Spleen (tissue), 7 donors: ENCODE results near the gene CLEC16A.

Experiments
- POLR2A ChIP-seq, 3 donors: fragments of 450-650 bp; IDR thresholded peaks; one replicate each; pipeline ENCODE4 v1.5.1; 2017; ENCODE audit warnings: antibody characterized with exemption in 3 of 3, mild to moderate bottlenecking in 1 of 3
- POLR2AphosphoS5 ChIP-seq, 3 donors: sonication (generic); formaldehyde crosslinking; IDR thresholded peaks; one replicate each; pipeline ENCODE4 v1.5.1; 2017; ENCODE audit warnings: antibody characterized with exemption in 3 of 3
- TF ChIP-seq, protein P1 (sequence below), 11 experiments: fragments of 200-600 bp in 7 of 11; fragments of 450-650 bp in 4 of 11; sonication (generic) in 4 of 11; IDR thresholded peaks in 8 of 11; conservative IDR thresholded peaks in 3 of 11; 1 replicate in 7 of 11; 2 replicates in 4 of 11; pipeline versions ENCODE4 v1.4.0 to v1.8.0; 2016 to 2021; ENCODE audit warnings: antibody characterized with exemption in 11 of 11, inconsistent platforms in 4 of 11, mild to moderate bottlenecking in 1 of 11
- donor health status: DM: no; HTN: no; CAD: no; lungs with moderate emphysema.
- donor health status: DM: no; HTN: no; CAD: no.
- donor health status: DM: no; HTN: no; CAD: no.

DNA sequence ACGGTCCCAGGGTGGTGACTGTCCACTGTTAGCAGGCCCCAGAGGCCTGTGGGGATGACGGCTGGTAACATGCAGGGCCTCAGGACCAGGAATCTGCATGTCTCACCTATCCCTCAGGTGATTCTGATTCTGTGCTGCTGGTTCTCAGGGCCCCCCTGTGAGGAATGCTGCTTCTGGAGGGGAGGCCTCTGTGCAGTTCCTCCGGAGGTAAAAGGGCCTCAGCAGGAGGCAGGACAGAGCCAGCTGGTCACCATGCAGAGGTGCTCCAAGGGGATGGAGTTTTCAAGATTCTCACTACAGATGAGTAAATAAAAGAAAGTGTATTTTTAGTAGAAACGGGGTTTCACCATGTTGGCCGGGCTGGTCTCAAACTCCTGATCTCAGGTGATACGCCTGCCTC lies 33.8 kb downstream of the CLEC16A start:
- TF ChIP-seq, protein P1, sequence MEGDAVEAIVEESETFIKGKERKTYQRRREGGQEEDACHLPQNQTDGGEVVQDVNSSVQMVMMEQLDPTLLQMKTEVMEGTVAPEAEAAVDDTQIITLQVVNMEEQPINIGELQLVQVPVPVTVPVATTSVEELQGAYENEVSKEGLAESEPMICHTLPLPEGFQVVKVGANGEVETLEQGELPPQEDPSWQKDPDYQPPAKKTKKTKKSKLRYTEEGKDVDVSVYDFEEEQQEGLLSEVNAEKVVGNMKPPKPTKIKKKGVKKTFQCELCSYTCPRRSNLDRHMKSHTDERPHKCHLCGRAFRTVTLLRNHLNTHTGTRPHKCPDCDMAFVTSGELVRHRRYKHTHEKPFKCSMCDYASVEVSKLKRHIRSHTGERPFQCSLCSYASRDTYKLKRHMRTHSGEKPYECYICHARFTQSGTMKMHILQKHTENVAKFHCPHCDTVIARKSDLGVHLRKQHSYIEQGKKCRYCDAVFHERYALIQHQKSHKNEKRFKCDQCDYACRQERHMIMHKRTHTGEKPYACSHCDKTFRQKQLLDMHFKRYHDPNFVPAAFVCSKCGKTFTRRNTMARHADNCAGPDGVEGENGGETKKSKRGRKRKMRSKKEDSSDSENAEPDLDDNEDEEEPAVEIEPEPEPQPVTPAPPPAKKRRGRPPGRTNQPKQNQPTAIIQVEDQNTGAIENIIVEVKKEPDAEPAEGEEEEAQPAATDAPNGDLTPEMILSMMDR (IDR thresholded peaks at IDR 0.05 in 8 of 11, conservative IDR thresholded peaks at IDR 0.05 in 3 of 11) = no peak
- TF ChIP-seq POLR2A (IDR thresholded peaks at IDR 0.05) (no peak), POLR2AphosphoS5 (IDR thresholded peaks at IDR 0.05) (no peak)
